ENCODE results near the gene MAGI2. TPM values are rescaled to one million over a fixed set of nuclear protein-coding genes. Genes with fewer than 3 reads are reported as not detected.

Gene MAGI2
- total RNA-seq, 1 donor from 2014 or later = 6.3 TPM

DNA sequence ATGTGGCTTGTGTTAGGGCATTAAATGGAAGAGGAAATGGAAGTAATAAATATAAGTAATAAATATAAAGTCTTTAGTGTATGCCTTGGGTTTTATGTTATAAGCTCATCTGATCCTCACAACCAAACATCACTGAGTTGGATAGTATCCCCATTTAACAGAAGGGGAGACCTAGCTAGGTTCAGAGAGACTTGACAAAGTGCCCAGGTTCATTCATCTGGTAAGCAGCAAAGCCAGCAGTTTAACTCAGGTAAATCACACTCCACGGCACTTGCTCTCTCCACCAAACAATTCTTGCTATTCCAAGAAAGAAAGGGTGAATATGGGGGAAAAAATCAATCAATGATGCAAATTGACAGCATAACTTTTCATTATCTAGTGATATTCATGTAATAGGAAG lies 167.3 kb downstream of the MAGI2 start:
- intact Hi-C loops (cut with DNase I) = no loop called here

GRCh38 chr7:79285756-79286155 lies 167.7 kb downstream of the MAGI2 start:
- DNase-seq (ENCODE audit: low spot score) = no peak
- intact Hi-C loops (cut with DNase I) = no loop called here

More for the DNA sequence above, 167.3 kb downstream of the MAGI2 start:
- no peak for DNase-seq (ENCODE audit: low spot score)

GRCh38 chr7:79284211-79284610 lies 169.3 kb downstream of the MAGI2 start:
- no peak for DNase-seq (ENCODE audit: low spot score)
- intact Hi-C loops (cut with DNase I) = no loop called here

- intact Hi-C loops (cut with DNase I) = no loop called here
- no peak for DNase-seq (ENCODE audit: low spot score)
Measured at GRCh38 chr7:79282882-79283602, 170.4 kb downstream of the MAGI2 start.

DNA sequence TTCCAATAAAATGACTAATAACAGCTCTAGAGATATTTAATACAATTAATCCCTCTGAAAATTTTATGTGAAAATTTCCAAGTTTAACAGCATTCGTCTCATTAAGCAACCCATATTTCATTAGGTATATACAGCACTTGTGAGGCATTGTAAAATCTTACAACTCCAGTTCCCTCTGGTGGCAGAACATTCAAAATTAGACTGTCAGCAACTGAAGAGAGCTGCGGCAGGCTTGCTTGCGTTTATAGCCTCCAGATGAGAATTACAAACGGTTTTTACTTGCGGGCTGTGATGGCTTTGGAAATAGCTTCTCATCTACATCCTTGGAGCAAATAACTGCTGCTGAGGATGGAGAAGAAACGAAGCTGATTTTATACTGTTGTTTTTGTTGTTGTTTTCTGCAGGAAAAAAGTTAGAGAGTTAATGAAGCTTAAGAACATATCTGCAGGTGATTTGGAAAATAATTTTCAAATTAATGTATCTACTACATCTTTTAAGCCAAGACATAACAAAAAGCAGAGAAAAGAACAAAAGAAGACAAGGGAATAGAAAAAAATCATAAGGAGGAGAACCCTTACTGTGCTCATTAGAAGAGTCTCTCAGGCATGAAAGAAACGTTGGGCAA lies 171.3 kb downstream of the MAGI2 start:
- DNase-seq (ENCODE audit: low spot score) = no peak
- intact Hi-C loops (cut with DNase I) = no loop called here

- intact Hi-C loops (cut with DNase I) = no loop called here
- DNase-seq (ENCODE audit: low spot score) = no peak
Measured at GRCh38 chr7:79281426-79281825, 172.0 kb downstream of the MAGI2 start.

DNA sequence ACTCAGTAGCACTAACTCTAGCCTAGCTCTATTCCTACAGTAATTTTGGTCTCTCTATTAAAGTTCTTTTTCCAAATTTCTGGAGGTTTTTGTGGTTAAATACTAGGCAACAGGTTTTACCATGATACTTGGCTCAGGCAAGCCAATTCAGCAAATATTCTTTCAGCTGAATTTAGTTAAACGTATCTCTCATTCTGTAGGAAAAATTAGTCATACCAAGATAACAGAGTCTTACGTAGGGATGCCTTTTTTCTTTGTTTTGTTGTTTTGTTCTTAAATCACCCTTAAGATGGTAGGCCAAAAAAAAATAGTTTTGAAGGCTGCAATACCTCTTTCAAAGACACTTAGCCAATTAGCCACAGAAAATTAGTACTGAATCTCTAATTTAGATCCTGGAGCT lies 180.5 kb downstream of the MAGI2 start:
- no peak for DNase-seq (ENCODE audit: low spot score)
- intact Hi-C loops (cut with DNase I) = loop anchor here (10.0 kb wide), 2 partner anchors 62 to 742 kb away; no protein-coding TSS in a partner anchor

DNA sequence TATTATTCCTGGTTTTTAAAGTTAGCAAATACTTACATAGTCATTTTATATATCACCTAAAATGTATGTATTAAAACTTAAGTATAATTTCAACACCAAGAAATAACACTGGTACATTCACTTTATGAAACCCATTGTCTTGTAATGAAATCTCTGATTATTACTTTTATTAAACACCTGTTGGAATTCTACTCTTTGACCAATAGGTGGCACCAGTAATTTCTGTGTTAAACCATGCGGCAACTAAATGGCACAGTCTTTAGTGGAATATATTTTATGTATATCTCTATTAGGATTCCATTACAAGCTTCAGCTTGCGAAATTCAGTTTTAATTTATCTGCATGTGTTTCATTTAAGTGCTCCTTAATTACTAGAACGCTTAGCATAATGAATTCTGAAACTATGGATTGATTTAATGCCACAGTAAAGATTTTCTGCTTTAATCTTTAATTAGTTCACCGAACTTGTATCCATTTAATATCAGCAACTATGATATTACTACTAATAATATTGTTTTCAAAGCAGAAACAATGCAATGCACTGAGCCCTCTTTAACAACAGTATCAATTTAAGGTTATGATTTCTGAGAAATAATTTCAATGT lies 181.3 kb downstream of the MAGI2 start:
- intact Hi-C loops (cut with DNase I) = loop anchor here (10.0 kb wide), 2 partner anchors 63 to 743 kb away; no protein-coding TSS in a partner anchor
- DNase-seq (ENCODE audit: low spot score) = no peak

- no peak for DNase-seq (ENCODE audit: low spot score)
Measured at GRCh38 chr7:79268730-79269129, 184.7 kb downstream of the MAGI2 start.

DNA sequence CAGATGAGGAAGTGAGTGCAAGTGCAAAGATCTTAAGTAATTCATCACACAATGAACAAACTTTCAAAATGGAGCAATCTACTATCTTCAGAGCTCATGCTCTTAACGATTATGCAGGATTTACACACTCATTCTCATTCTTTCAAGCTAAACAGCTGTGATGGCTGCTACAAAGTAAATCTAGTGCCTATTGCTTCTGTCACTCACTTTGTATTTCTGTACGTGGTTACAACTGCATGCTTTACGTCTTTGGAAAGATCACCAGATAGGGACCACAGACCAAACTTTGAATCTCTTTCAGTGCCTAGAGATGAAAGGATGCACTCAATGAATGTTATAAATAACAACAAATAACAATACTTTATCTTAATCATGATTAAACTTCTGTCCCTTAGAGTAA lies 194.6 kb downstream of the MAGI2 start:
- intact Hi-C loops (cut with DNase I) = no loop called here
- no peak for DNase-seq (ENCODE audit: low spot score)

More at GRCh38 chr7:79268730-79269129, 184.7 kb downstream of the MAGI2 start:
- intact Hi-C loops (cut with DNase I) = no loop called here

GRCh38 chr7:79257959-79258358 lies 195.5 kb downstream of the MAGI2 start:
- DNase-seq (ENCODE audit: low spot score) = no peak
- intact Hi-C loops (cut with DNase I) = no loop called here

GRCh38 chr7:79245623-79246249 lies 207.7 kb downstream of the MAGI2 start:
- no peak for DNase-seq (ENCODE audit: low spot score)
- intact Hi-C loops (cut with DNase I) = no loop called here

DNA sequence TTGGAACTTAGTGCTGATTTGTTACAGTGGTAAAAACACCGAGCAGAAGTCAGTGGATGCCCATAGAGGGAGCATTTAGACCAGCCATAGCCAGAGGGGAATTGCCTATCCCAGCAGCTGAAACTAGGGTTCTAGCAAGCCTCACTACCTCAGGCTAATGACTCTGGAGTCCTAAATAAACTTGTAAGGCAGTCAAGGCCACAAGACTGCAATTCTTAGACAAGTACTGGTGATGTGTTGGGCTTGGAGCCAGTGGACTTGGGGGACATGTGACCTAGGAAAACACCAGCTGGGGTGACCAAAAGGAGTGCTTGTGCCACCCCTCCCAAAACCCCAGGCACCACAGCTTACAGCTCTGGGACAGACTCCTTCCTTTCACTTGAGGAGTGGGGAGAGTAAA lies 209.0 kb downstream of the MAGI2 start:
- intact Hi-C loops (cut with DNase I) = no loop called here
- no peak for DNase-seq (ENCODE audit: low spot score)

DNA sequence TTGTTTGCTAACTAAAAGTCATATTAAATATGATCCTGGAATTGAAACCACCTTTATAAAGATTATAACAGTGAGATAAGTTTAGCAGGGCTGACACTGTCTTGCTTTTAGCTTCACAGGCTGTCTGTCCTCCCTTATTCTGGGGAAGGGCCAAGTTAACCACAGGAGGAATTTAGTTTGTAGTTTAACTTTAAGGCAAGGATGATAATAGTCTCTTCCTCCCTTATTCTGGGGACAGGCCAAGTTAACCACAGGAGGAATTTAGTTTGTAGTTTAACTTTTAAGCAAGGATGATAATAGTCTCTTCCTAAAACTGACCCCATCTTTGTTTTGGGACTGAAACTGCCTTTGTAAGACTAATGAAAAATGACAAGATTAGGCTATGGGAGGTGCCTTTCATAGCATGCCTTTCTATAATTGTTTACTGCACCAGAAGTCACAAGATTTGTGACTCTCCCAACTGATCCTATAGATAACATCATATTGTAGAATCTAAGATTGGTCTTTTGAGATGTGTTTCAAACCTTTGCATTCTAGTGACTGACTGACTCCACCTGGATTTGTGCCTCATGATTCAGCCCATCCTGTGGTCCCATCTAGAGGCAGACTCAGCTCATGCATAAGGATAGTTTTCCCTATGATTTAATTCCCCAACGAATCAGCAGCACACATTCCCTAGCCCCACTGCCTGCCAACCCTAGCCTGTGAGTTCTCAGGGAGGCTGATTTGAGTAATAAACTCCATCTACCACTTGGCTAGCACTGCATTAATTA lies 212.0 kb downstream of the MAGI2 start:
- intact Hi-C loops (cut with DNase I) = no loop called here
- DNase-seq (ENCODE audit: low spot score) = no peak

DNA sequence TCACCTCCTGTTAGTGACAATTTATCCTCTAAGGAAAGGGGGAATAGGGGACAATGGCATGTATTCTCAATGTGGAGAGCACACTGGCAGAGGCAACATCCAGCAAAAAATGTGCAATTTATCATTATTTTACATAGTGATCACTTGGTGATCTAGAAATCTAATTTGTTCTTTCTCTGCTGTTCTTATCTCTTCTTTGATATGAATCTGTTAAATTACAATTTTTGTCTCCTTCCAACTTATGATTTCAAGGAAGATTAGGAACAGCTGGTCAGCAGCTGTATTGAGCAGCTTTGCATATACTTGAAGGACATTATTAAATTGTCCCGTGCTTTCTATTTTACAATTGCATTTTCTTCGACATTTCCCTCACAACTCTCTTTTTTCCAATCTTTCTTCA lies 213.1 kb downstream of the MAGI2 start:
- intact Hi-C loops (cut with DNase I) = no loop called here
- no peak for DNase-seq (ENCODE audit: low spot score)

DNA sequence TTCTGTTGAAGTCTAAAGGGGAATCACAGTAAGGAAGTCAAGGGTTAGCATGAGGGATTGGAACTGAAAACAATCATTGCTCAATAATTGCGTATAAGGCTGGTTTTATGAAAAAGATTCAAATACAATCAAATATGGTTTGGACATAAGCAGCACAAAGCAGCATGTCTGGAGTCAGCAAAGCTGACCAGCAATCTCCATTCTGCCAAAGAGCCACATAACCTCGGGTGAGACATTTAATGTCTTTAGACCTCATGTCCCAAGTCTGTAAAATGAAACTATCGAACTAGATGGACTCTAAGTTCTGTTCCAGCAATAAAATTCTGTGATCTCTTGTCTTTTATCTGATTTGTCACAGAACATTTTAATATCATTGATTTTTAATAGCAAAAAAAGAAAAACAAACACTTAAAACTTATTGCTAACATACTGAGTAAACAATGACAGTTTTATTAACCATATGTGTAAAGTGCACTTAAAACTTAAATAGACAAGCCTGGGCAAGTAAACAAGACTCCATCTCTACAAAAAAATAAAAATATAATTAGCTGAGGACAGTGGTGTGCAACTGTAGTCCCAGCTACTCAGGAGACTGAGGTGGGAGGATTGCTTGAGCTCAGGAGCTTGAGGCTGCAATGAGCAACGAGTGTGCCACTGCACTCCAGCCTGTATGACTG lies 217.0 kb downstream of the MAGI2 start:
- intact Hi-C loops (cut with DNase I) = no loop called here
- no peak for DNase-seq (ENCODE audit: low spot score)

DNA sequence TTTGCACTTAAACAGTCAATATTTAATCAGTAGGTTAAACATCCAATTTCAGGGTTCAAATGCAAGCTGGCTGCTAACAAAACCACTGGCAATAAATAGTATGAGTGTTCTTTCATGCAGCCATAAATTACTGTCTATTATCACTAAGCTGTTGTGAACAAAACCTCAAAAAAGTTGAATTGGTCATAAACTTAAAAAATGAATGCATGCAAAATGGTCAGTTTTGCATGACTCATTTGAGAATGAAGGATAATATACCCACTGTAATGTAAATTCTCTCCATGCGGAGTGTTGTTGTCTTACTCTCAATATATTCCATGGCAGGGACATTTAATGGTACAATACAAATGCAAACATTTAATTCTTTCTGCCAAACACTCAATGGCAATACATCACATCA lies 226.4 kb downstream of the MAGI2 start:
- intact Hi-C loops (cut with DNase I) = no loop called here
- no peak for DNase-seq (ENCODE audit: low spot score)

DNA sequence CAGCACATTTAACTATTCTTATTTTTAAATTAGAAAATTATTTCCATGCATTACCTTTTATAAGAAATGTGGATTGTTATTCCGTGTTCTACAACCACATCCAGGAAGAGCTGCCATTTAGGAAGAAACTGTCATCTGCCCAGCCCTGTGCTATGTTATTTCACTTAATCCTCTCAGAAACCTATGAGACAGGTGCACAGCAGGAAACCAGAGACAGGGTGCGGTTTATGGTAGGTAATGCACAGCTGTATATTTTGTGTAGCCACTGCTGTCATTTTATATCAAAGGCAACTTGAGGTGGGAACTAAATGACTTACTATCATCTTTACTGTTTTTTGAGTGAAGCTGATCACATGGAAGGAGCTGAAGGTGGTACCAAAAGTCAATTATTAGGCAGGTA lies 232.3 kb downstream of the MAGI2 start:
- intact Hi-C loops (cut with DNase I) = no loop called here

DNA sequence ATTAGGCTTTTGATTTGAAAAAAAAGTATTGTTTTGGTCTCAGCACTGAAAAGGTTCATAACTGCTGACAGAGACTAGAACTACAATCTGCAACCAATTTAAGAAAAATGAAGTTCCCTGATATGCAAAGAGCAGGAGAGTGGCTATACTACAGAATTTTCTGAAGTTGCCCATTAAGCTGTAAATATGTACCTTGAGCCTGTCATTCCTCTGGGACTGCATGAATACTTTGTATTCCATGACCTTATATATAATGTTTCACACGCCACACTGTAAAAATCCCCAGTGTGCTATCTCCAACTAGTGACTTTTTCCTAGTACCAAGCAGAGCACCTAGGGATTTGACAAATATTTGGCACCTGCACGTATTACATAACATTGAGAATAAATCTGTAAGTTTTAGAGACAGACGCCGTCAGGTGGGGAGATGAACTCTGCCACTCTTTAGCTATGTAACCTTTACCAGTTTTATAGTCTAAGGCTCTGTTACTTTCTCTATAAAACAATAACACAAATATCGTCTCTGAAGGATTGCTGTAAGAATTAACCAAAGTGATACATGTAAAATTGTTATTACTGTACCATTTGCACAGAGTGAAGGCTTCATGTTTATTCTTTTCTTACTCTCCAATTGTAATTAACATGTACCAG lies 235.4 kb downstream of the MAGI2 start:
- DNase-seq (ENCODE audit: low spot score) = no peak
- intact Hi-C loops (cut with DNase I) = no loop called here

More for the DNA sequence above, 232.3 kb downstream of the MAGI2 start:
- no peak for DNase-seq (ENCODE audit: low spot score)
